Measurements from ENCODE around the gene FAM151A.

Gene FAM151A

DNA sequence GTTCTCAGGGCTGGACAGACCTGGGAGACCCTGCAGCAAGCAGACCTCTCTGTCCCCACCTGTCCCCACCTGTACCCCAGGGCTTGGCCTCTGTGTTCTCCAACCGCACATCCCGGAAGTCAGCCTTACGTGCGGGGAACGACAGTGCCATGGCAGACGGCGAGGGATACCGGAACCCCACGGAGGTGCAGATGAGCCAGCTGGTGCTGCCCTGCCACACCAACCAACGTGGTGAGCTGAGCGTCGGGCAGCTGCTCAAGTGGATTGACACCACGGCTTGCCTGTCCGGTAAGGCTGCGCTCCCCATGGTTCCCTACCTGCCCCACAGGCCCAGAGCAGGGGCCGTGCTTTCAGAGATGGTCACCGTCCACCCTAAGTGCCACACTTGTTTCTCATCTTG lies 38.8 kb downstream of the FAM151A start:
- TF ChIP-seq, protein P1, sequence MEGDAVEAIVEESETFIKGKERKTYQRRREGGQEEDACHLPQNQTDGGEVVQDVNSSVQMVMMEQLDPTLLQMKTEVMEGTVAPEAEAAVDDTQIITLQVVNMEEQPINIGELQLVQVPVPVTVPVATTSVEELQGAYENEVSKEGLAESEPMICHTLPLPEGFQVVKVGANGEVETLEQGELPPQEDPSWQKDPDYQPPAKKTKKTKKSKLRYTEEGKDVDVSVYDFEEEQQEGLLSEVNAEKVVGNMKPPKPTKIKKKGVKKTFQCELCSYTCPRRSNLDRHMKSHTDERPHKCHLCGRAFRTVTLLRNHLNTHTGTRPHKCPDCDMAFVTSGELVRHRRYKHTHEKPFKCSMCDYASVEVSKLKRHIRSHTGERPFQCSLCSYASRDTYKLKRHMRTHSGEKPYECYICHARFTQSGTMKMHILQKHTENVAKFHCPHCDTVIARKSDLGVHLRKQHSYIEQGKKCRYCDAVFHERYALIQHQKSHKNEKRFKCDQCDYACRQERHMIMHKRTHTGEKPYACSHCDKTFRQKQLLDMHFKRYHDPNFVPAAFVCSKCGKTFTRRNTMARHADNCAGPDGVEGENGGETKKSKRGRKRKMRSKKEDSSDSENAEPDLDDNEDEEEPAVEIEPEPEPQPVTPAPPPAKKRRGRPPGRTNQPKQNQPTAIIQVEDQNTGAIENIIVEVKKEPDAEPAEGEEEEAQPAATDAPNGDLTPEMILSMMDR (IDR thresholded peaks at IDR 0.05) = no peak
- Histone ChIP-seq H3K9ac (no peak overlapping the region), H3K4me1 (peaks cover 9% of the 10 kb centered on the region), H3K9me3 (ENCODE audit: control insufficient read depth, low read length) (no peaks in the 10 kb centered on the region), H3K4me3 (ENCODE audit: low read depth, low read length) (no peak overlapping the region), H3K27me3 (ENCODE audit: control insufficient read depth, insufficient read depth, low read length) (no peaks in the 10 kb centered on the region), H3K36me3 (ENCODE audit: control insufficient read depth, insufficient read depth, low read length) (no peaks in the 10 kb centered on the region), H3K4me2 (ENCODE audit: low read length) (no peak overlapping the region), H2AFZ (no peak overlapping the region), H3K79me2 (no peaks in the 10 kb centered on the region), H3K27ac (no peak overlapping the region)

DNA sequence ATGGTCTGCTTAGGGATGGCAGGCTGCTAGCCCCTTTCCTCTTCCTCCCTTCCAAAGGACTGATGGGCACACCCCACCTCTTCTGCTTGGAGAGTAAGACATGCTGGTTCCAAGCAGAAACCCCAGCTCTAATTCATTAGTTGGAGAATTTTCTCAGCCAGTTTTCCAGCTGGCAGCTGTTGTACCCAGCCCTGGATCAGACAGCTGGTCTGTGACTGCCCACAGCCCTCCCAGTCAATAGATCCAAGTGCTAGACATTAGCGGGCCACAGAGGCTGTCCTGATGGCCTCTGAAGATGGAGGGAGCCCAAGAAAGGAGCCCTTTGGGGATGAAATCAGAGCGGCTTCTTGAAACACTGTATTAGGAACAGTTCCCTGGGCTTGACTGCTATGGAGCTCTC lies 39.5 kb downstream of the FAM151A start:
- H3K9ac ChIP-seq = no peak overlapping the region
- no peaks in the 10 kb centered on the region for H3K27me3 ChIP-seq (ENCODE audit: control insufficient read depth, insufficient read depth, low read length)
- no peak overlapping the region for H3K4me2 ChIP-seq (ENCODE audit: low read length)
- H2AFZ ChIP-seq = no peak overlapping the region
- no peaks in the 10 kb centered on the region for H3K36me3 ChIP-seq (ENCODE audit: control insufficient read depth, insufficient read depth, low read length)
- TF ChIP-seq, protein P1 (IDR thresholded peaks at IDR 0.05) = no peak
- no peaks in the 10 kb centered on the region for H3K9me3 ChIP-seq (ENCODE audit: control insufficient read depth, low read length)
- H3K4me3 ChIP-seq (ENCODE audit: low read depth, low read length) = no peak overlapping the region
- peaks cover 9% of the 10 kb centered on the region for H3K4me1 ChIP-seq
- no peak overlapping the region for H3K27ac ChIP-seq
- H3K79me2 ChIP-seq = no peaks in the 10 kb centered on the region

DNA sequence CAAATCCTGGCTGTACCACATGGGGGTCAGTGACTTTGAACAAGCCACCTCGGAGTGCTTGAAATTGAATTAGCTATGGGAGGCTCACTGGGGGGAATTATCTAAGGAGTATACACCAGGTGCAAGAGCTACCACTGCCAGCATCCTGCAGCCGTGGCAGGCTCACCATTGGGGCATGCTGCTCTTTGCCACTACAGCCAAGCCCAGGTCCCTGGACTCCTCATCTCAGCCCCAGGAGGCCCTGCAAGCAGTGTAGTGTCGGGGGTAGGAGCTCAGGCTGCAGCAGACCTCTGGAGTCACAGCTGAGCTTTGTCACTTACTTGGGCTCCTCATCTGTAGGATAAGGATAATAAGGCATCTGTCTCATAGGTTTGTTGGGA lies 40.0 kb downstream of the FAM151A start:
- Histone ChIP-seq H3K36me3 (ENCODE audit: control insufficient read depth, insufficient read depth, low read length) (no peaks in the 10 kb centered on the region), H3K9me3 (ENCODE audit: control insufficient read depth, low read length) (no peaks in the 10 kb centered on the region), H3K4me1 (peaks cover 9% of the 10 kb centered on the region), H2AFZ (no peak overlapping the region), H3K27me3 (ENCODE audit: control insufficient read depth, insufficient read depth, low read length) (no peaks in the 10 kb centered on the region), H3K27ac (no peak overlapping the region), H3K79me2 (no peaks in the 10 kb centered on the region), H3K4me2 (ENCODE audit: low read length) (no peak overlapping the region), H3K4me3 (ENCODE audit: low read depth, low read length) (no peak overlapping the region), H3K9ac (no peak overlapping the region)
- TF ChIP-seq, protein P1 (IDR thresholded peaks at IDR 0.05) = no peak

- Histone ChIP-seq H3K9ac (no peak overlapping the region), H3K4me2 (ENCODE audit: low read length) (no peak overlapping the region), H3K4me3 (ENCODE audit: low read depth, low read length) (no peak overlapping the region), H2AFZ (no peak overlapping the region), H3K79me2 (no peaks in the 10 kb centered on the region), H3K4me1 (peaks cover 10% of the 10 kb centered on the region), H3K27me3 (ENCODE audit: control insufficient read depth, insufficient read depth, low read length) (no peaks in the 10 kb centered on the region), H3K36me3 (ENCODE audit: control insufficient read depth, insufficient read depth, low read length) (no peaks in the 10 kb centered on the region), H3K27ac (no peak overlapping the region), H3K9me3 (ENCODE audit: control insufficient read depth, low read length) (no peaks in the 10 kb centered on the region)
- TF ChIP-seq, protein P1 (IDR thresholded peaks at IDR 0.05) = no peak
Observed at GRCh38 chr1:54582566-54583306, 40.6 kb downstream of the FAM151A start.

DNA sequence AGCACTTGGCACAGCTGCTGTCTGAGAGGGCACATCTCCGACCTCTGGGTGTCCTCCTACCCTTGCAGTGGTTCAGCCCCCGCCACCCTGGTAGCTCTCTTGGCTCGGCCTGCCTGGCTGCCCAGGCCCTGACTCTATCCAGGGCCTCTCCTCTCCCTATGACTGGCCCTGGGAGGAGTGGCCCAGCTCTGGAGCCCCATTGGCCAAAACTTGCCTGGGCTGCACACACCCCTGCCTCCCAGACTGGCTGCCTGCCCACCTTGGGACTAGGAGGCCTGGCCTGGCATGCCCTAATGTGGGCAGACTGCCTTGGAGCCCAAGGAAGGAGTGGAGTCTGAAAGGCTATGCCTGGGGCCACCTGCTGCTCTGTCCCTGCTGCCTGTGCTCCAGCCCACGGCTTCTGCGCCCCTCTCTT lies 41.7 kb downstream of the FAM151A start:
- Histone ChIP-seq H3K4me3 (ENCODE audit: low read depth, low read length) (no peak overlapping the region), H3K9me3 (ENCODE audit: control insufficient read depth, low read length) (no peaks in the 10 kb centered on the region), H3K79me2 (no peaks in the 10 kb centered on the region), H3K27me3 (ENCODE audit: control insufficient read depth, insufficient read depth, low read length) (no peaks in the 10 kb centered on the region), H3K4me2 (ENCODE audit: low read length) (peak overlapping the region; percentile 23), H3K27ac (peak overlapping the region; percentile 88), H3K4me1 (peaks cover 13% of the 10 kb centered on the region), H2AFZ (peak overlapping the region; percentile 64), H3K9ac (no peak overlapping the region), H3K36me3 (ENCODE audit: control insufficient read depth, insufficient read depth, low read length) (no peaks in the 10 kb centered on the region)
- TF ChIP-seq, protein P1 (IDR thresholded peaks at IDR 0.05) = no peak

Data from parathyroid adenoma (tissue), 2 donors.